Measurements from ENCODE around the gene UBAP1L. TPM values are rescaled to one million over a fixed set of nuclear protein-coding genes. Genes with fewer than 3 reads are reported as not detected.

UBAP1L gene
- total RNA-seq, 4 donors from 2014 or later, result 2.0 to 8.2 (median 4.4) TPM

DNA sequence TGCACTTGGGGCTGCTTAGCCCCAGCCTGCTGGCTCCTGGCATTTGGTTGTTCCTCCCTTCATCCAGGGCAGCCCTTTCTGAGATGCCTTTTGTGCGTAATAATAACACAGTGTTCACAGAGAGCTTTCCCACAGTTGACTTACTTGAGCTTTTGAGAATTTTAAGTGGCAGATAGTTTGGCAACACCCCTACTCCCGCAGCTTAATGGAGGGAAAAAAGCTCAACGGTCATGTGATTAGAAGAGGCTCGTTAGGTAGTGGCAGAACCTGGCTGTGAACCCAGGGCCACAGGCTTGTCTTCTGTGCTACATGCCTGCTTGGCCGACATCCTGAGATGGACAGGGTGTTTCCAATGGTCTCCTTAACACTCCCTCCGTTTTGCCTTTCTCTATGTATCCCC is 33.7 kb downstream of the UBAP1L start:
- in situ Hi-C loops (cut with MboI; ENCODE audit: low pct_ligation_motif_present in 1 of 4, low pct_unique_long_range_greater_than_20kb in 1 of 4, low sequenced_read_pairs in 3 of 4) (loop anchor here in 1 of 4 donors (10.0 kb wide), 1 partner anchor 46 kb away; no protein-coding TSS in a partner anchor), intact Hi-C loops (cut with DNase I; ENCODE audit: low total_unique reads) (no loop called here)
- no peak for DNase-seq
- Histone ChIP-seq H3K4me1 (peaks cover 8 to 36% (median 30%) of the 10 kb centered on the region in 4 donors), H3K9me3 (no peaks in the 10 kb centered on the region), H3K4me3 (no peak overlapping the region), H3K27me3 (no peaks in the 10 kb centered on the region), H3K36me3 (no peaks in the 10 kb centered on the region), H3K27ac (peak overlapping the region in 3 of 4 donors; percentile 35 to 56 (median 41))
- 63 to 78% methylated on average over 5 to 6 of the region's 6 CpGs for WGBS, 2 donors (ENCODE audit: low coverage in 1 of 2)
- TF ChIP-seq, protein P1, sequence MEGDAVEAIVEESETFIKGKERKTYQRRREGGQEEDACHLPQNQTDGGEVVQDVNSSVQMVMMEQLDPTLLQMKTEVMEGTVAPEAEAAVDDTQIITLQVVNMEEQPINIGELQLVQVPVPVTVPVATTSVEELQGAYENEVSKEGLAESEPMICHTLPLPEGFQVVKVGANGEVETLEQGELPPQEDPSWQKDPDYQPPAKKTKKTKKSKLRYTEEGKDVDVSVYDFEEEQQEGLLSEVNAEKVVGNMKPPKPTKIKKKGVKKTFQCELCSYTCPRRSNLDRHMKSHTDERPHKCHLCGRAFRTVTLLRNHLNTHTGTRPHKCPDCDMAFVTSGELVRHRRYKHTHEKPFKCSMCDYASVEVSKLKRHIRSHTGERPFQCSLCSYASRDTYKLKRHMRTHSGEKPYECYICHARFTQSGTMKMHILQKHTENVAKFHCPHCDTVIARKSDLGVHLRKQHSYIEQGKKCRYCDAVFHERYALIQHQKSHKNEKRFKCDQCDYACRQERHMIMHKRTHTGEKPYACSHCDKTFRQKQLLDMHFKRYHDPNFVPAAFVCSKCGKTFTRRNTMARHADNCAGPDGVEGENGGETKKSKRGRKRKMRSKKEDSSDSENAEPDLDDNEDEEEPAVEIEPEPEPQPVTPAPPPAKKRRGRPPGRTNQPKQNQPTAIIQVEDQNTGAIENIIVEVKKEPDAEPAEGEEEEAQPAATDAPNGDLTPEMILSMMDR (IDR thresholded peaks at IDR 0.05), result no peak
- TF ChIP-seq EP300 (IDR thresholded peaks at IDR 0.05; ENCODE audit: low read depth), result no peak
- TF ChIP-seq POLR2A (IDR thresholded peaks at IDR 0.05), result no peak
- no peak for TF ChIP-seq POLR2AphosphoS5 (IDR thresholded peaks at IDR 0.05)

DNA sequence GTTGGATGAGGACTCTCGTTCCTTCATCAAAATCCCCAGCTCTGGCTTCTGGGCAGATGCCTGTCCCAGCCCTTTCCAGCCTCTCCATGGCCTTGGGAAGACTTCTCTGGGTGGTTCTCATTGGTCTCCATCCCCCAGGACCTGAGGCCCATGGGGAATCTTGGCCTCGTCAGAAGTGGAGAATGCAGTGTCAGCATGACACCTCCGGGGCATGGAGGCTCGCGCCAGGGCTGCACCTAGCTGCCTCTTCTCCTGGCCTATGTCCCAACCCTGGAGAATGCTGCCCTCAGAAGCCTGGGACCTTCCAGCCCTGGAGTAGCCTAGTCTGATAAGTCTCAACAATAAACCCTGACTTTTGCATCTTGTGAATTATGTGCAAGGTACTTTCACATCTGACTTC is 35.4 kb downstream of the UBAP1L start:
- TF ChIP-seq, protein P1 (IDR thresholded peaks at IDR 0.05), result no peak
- no peak for TF ChIP-seq EP300 (IDR thresholded peaks at IDR 0.05; ENCODE audit: low read depth)
- WGBS, 2 donors (ENCODE audit: low coverage in 1 of 2), result 96% methylated on average over 5 of the region's 5 CpGs; no CpG with 5 or more reads in 1 of the 2 donors
- H3K27me3 ChIP-seq, result no peaks in the 10 kb centered on the region
- peaks cover 8 to 35% (median 30%) of the 10 kb centered on the region in 4 donors for H3K4me1 ChIP-seq
- in situ Hi-C loops (cut with MboI; ENCODE audit: low pct_ligation_motif_present in 1 of 4, low pct_unique_long_range_greater_than_20kb in 1 of 4, low sequenced_read_pairs in 3 of 4), result no loop called here
- no peak for DNase-seq
- H3K27ac ChIP-seq, result no peak overlapping the region
- intact Hi-C loops (cut with DNase I; ENCODE audit: low total_unique reads), result no loop called here
- no peaks in the 10 kb centered on the region for H3K9me3 ChIP-seq
- H3K4me3 ChIP-seq, result no peak overlapping the region
- no peaks in the 10 kb centered on the region for H3K36me3 ChIP-seq

DNA sequence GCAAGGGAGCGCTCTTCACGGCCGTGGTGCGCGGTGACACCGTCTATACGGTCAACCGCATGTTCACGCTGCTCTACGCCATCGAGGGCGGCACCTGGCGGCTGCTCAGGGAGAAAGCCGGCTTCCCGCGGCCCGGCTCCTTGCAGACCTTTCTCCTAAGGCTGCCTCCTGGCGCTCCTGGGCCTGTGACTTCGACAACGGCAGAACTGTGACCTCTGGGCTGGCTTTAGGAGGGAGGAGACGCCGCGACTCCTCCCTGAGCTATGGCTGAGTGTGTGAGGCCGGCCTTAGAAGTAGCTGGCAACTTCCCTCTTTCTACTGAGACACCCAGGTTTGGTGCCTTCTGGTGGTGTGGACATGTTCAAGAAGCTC is 37.0 kb downstream of the UBAP1L start:
- whole genome bisulfite sequencing, 2 donors (ENCODE audit: low coverage in 1 of 2), result 6% methylated on average over 17 of the region's 24 CpGs; no CpG with 5 or more reads in 1 of the 2 donors
- peak overlapping the region in 1 of 4 donors; percentile 27 for H3K27ac ChIP-seq

DNA sequence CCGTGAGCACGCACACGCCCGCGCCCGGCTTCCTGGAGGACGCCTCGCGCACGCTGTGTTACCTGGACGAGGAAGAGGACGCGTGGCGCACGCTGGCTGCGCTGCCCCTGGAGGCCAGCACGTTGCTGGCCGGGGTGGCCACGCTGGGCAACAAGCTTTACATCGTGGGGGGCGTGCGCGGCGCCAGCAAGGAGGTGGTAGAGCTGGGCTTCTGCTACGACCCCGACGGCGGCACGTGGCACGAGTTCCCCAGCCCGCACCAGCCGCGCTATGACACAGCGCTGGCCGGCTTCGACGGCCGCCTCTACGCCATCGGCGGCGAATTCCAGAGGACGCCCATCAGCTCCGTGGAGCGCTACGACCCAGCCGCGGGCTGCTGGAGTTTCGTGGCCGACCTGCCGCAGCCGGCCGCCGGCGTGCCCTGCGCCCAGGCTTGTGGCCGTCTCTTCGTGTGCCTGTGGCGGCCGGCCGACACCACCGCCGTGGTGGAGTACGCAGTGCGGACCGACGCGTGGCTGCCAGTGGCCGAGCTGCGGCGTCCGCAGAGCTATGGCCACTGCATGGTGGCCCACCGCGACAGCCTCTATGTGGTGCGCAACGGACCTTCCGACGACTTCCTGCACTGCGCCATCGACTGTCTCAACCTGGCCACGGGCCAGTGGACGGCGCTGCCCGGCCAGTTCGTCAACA is 37.6 kb downstream of the UBAP1L start:
- no peak for DNase-seq
- H3K36me3 ChIP-seq, result no peaks in the 10 kb centered on the region
- no peak overlapping the region for H3K4me3 ChIP-seq
- H3K27me3 ChIP-seq, result no peaks in the 10 kb centered on the region
- no peaks in the 10 kb centered on the region for H3K9me3 ChIP-seq
- intact Hi-C loops (cut with DNase I; ENCODE audit: low total_unique reads), result no loop called here
- peaks cover 5 to 22% (median 17%) of the 10 kb centered on the region in 4 donors for H3K4me1 ChIP-seq
- WGBS, 2 donors (ENCODE audit: low coverage in 1 of 2), result 75% methylated on average over 61 of the region's 85 CpGs; no CpG with 5 or more reads in 1 of the 2 donors
- TF ChIP-seq POLR2A (IDR thresholded peaks at IDR 0.05) (no peak), POLR2AphosphoS5 (IDR thresholded peaks at IDR 0.05) (no peak), EP300 (IDR thresholded peaks at IDR 0.05; ENCODE audit: low read depth) (no peak)
- TF ChIP-seq, protein P1 (IDR thresholded peaks at IDR 0.05), result no peak
- in situ Hi-C loops (cut with MboI; ENCODE audit: low pct_ligation_motif_present in 1 of 4, low pct_unique_long_range_greater_than_20kb in 1 of 4, low sequenced_read_pairs in 3 of 4), result no loop called here
- H3K27ac ChIP-seq, result no peak overlapping the region

More for the DNA sequence above, 37.0 kb downstream of the UBAP1L start:
- H3K36me3 ChIP-seq, result no peaks in the 10 kb centered on the region
- no peak for TF ChIP-seq POLR2A (IDR thresholded peaks at IDR 0.05)
- no peak for TF ChIP-seq POLR2AphosphoS5 (IDR thresholded peaks at IDR 0.05)
- TF ChIP-seq, protein P1 (IDR thresholded peaks at IDR 0.05), result peak; percentile 56 to 83 (median 70)
- no peak for TF ChIP-seq EP300 (IDR thresholded peaks at IDR 0.05; ENCODE audit: low read depth)
- H3K4me1 ChIP-seq, result peaks cover 8 to 27% (median 22%) of the 10 kb centered on the region in 4 donors
- in situ Hi-C loops (cut with MboI; ENCODE audit: low pct_ligation_motif_present in 1 of 4, low pct_unique_long_range_greater_than_20kb in 1 of 4, low sequenced_read_pairs in 3 of 4) (no loop called here), intact Hi-C loops (cut with DNase I; ENCODE audit: low total_unique reads) (loop anchor here (1.0 kb wide), 1 partner anchor 24 kb away; no protein-coding TSS in a partner anchor)
- peak; percentile 89 for DNase-seq
- H3K9me3 ChIP-seq, result no peaks in the 10 kb centered on the region
- H3K4me3 ChIP-seq, result no peak overlapping the region
- H3K27me3 ChIP-seq, result no peaks in the 10 kb centered on the region
